Stimulated activated CD4-positive, alpha-beta T cell treated with anti-CD3 and anti-CD28 coated beads, Interleukin-2, amount 100 ng/mL, for 24 hours (primary cell): ENCODE results near the gene COL6A3.

Source experiments
- DNase-seq, 2 donors: peaks; one replicate each; pipeline ENCODE4 v3.0.0-alpha.2; 2020

The COL6A3 gene

DNA sequence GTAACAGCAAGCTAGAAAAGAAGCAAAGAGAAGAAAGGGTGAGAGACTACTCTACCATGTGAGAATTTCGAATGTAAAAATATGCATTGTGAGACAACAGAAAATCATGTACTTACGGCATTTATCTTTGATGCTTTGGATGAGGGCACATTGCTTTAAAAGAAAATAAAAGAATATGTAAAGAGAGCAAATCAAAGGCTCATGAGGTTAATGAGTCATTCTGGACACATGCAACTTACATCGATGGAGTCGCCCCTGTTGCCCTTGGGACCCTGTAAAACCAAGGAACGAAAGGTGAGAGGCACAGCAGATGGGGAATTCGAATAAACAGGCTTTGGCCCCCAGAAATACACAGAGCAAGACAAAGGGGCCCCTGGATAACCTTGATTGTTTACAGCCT is 69.0 kb downstream of the COL6A3 start:
- no peak for DNase-seq

DNA sequence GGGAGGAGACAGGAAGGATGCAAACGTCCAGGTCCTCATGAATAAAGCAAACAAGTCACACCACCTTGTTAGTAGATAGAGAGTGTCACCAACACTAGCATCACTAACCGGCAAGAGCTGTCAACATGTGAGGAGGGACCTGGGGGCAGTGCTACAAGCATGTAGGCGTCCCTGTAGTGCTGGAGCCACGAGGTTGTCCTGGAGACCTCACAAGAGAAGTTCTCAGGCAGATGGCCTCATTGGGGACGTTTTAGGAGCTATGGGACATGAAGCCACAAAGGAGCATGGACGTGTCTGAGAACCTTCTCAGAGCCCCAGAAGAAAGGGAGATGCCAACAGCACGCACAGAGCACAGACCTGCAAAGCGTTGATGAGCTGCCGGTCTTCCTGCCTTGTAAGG is 70.0 kb downstream of the COL6A3 start:
- DNase-seq = no peak

DNA sequence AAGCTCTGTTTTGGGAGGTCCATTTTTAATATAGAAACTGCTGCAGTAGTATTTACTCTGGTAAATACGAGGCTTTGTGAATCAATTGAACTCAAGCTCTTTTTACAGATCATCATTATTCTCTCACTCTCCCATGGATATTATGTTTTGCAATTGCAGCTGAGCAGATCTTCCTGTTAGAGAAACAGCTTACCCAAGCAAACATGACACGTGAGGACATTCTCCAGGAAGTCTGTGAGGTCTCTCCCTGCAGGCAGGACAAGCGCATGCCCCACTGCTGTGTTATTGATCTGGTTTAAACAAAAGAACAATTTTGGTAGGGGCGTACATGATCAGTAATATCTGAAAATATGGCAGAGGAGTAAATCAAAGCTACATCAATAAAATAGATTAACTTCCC is 72.1 kb downstream of the COL6A3 start:
- DNase-seq = no peak

DNA sequence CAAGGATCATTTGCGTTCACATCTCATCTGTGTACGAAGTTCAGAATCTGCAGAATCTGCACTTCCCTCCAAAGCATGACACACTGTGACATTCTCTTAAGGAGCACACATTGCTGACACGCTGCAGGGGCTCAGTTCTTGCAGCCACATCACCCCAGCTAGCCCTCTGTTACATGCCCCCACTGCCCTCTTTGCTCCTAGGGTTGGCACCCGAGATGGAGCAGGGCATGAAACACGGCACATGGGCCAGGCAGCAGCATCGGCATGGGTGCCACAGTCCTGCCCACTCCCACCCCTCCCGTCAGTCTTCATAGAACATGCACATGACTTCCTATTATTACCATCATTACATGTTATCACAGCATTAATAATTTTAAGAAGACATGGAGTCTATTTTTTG is 76.4 kb downstream of the COL6A3 start:
- DNase-seq = no peak

DNA sequence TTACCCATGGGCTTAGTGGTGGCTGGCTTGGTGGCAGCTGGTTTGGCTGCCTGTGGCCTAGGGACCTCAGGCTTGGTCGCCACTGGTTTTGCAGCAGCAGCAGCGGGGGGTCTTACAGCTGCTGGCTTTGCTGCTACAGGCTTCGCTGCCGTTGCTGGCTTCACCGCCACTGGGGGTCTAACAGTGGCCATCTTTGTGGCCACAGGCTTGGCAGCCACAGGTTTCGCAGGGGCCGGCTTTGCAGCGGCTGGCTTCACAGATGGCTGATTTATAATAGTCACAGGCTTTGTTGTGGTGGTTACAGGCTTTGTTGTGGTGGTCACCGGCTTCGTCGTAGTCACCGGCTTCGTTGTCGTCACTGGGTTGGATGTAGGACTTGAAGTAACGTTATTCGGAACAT is 77.8 kb downstream of the COL6A3 start:
- no peak for DNase-seq

DNA sequence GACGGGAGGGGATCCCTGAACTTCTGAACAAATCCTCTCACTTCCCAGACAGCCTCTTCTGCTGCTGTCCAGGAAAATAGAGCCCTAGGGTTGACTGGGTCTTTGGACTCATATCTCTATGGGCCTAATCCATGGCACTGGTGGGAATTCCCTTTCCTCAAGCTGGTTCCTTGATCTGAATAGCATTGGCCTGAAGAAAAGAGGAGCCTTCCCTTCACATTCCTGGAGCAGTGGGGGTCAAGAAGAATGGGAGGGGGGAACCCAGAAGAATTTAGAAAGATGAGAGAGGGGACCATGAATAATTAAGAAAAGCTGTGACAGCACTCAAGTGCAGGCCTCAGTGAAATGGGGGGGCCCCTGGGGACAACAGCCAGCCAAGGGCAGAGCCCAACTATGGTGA is 80.2 kb downstream of the COL6A3 start:
- no peak for DNase-seq

DNA sequence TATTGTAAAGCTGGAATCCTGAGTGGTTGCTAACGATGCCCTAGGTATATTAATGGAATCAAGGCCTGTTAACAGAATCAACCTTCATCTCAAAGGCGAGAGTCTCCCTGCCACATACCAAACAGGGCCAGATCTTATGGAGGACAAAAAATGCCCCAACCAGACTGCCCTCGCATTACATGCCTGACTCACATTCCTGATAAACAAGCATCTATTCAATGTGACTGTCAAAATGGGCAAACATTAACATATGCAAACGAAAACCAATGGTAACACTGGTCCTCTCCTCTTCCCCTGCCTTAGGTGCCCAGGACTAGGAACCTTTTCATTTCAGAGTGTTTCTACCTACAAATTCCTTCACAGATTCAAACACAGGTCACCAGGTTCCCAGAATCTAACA is 83.4 kb downstream of the COL6A3 start:
- no peak for DNase-seq

DNA sequence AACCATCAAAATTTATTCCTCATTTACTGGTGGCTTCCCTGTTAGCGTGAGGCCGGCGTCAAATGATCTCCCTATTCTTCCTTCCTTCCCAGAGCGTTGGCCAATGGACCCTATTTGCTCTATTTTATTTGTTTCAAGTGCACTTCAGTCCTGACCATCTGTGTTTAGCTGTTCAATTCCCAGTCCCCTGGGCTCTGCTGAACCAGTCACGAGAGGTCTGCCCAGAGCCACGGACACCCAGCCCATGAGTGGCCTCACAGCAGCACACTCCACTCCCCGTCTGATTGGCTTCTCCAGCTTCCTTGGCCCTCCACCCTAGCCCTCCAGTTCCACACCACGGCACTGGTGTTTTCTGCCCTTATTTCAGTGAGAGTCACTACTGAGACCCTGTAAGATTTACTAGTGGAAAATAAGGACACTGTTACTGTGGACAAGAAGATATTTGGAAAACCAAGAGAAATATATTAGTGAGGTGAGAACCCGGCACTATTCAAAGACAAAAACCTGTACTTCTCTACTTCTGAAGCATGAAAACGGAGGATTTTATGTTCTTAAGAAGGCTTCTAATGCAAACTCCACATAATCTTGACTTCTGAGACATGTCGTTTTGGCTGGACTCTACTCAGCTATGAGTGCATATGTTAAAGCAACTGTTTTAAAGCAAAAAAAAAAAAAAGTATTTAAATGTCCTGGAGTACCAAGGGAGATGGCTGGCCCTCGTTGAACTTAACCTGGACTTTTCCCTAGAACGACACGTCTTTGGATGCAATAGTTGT is 86.6 kb downstream of the COL6A3 start:
- no peak for DNase-seq

DNA sequence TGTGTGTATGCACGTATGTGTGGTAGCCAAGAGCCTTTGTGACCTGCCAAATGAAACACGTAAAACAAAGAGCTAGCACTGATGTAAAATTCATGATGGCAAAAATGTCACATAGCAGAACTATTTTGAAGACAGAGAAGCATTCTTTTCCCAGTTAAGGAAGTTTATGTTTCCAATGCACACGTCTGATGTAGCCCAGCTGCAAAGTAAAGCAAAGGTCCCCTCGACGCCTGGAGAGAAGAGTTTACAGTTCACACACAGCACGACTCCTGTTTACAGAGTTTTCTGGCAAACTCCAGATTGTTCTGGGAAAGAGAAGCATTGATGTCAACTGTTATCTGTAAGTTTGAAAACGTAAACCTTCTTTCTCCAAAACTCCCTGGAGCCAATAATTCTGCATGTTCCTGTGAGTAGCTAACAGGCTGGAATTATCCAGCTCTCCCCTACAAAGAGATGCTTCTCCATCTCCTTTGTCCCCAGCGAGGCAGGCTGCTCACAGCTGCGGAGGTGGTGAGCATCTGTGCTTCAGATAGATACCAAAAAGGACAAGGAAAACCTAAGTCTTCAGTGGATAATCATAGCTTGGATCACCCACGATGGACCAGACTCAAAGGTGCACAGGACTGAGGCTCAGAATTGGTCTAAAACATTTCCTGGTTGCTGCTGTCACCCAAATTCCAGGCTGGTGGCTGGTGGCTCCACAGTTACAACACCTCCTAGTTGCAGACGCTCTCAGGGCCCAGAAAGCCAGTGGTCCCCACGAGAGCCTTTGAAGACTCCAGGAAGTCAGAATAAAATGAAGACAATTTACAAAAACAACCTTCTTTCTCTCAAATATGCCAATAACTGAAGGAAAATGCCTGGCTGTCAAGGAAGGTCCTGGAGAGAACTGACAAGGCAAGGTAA is 87.4 kb downstream of the COL6A3 start:
- no peak for DNase-seq

DNA sequence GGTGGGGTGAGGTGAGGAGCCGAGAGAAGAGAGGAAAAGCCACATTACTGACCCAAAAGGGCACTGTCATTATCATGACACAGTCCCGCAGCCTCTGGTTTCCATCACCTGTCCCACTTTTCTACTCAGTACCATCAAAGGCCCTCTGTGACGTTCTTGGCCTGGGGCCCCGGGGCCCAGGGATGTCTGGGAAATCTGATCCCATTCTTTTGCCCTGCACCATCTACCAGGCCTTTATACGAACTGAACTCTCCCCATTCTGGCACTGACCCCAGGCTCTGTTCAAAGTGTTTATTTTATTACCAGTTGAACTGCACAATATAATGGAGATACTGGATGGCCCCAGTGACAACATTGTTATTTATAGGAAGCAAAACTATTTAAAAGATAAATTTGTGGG is 89.1 kb downstream of the COL6A3 start:
- no peak for DNase-seq

DNA sequence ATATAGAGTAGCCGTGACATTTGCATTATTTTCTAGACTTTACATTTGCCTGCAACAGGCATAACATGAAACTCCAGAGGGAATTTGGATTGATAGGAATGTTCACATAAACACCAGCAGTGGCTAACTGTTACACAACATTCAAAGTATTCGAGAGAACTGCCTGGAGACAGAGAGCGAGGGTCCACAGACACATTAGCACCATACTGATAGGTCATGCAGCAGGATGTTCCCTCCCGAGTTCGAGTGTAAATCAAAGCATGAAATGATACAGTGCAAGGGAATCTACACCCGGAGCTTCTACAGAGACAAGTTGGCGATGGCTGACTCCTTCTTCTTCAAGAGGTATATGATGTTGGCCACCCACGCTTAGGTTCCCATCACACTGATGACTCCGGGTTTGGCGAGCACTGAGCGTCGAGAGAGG is 89.5 kb downstream of the COL6A3 start:
- DNase-seq = no peak

DNA sequence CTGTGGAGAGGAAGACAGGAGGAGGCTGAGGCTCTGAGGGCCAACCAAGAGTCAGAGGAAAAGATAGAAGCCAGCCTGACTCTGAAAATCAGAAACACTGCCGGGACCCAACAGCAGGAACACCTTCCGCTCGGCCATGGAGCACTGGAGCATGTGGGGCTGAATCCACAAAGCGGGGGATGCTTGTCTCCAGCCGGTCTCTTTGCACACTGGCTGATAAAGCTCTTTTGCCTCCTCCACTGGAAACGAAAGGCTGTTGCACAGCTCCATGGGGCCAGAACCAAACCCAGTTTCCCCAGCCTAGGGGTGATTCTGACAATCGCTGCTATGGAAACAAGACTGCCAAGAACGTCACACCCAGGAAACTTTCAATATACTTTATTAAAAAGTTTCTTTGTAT is 90.3 kb downstream of the COL6A3 start:
- DNase-seq = no peak

DNA sequence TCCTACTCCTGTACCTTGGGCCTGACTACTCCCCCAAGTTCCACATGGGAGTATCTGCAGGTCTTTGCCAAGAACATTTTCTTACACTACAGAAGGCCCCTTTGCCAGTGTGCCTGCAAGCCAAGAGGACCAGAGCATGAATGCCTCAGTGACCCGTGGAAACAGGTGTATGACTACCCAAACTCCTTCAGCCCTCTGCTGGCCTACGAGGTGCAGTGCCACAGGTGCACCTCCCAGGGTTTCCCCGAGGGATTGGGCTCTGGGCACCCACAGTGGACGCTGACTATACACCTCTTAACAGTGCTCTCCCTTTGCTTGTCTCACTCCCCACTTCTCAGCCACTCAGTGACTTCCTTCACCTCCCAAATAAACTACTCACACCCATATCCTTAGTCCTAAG is 91.4 kb downstream of the COL6A3 start:
- peak in 1 of 2 donors; percentile 21 for DNase-seq

DNA sequence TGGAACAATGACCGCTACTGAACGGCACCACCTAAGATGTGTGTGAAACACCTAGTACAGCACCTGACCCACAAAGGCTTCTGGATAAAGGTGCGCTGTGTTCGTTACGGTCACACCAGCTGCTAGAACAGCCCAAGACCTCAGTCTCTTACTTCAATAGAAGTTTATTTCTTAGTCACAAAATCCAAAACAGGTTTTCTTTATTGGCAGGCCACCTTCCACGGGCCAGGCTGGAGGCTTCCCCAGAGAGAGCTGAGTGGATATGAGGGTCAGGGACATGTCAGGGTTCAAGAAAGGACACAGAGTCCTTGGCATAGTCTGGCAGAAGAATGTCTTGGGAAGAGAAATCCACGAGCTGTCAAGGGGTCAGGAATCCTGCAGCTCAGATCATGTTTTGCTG is 92.2 kb downstream of the COL6A3 start:
- DNase-seq = no peak

DNA sequence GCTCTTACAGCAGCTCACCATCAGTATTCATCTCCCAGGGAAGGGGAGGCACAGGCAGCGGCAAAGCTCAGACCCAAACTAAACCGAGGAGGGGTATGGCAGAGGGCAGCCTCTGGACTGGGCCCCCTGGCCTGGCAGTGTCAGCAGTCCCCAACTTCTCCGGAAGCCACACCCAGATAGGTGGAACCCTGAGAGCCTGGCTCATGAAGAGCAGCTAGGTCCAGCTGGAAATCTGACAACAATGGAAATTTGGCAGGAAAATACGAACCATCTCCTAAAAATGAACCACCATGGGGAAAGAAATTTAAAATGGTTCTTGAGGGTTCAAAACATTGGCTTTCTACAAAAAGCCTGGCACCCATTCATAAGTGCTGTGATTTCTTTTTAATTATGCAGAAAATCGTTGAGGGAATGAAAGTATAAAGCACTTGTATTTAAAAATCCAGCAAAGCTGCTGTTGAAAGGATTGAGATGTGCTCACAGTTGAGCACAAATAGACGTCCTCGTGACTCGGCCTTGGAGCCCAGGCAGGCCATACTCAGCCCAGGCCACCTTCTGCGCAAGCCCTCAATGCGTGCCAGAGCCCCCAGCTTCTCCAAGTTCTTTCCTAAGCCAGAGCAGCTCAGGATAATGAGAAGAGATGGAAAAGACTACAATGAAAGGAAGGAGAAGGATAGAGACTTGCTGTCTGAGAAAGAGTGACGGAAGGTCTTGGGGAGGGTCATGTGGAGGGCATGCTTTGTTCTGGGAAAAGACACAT is 93.0 kb downstream of the COL6A3 start:
- DNase-seq = no peak

DNA sequence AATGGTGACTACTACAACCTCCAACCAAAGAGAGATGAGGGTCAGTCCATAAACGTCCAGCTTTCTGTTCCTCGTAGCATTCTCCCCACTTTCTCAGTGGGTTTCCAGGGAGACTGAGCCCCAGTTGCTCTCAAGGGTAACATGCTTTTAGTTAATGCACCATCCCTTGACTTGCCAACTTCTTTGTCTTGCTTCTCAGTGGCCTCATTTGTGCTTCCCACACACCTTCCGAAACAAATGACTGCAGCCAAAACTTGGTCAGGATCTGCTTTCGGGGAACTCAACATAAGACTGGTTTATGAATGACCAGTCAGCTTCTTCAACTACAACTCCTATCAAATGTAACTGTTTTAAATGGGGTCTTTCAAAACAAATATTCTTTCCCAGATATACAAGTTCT is 94.1 kb downstream of the COL6A3 start:
- DNase-seq = no peak

DNA sequence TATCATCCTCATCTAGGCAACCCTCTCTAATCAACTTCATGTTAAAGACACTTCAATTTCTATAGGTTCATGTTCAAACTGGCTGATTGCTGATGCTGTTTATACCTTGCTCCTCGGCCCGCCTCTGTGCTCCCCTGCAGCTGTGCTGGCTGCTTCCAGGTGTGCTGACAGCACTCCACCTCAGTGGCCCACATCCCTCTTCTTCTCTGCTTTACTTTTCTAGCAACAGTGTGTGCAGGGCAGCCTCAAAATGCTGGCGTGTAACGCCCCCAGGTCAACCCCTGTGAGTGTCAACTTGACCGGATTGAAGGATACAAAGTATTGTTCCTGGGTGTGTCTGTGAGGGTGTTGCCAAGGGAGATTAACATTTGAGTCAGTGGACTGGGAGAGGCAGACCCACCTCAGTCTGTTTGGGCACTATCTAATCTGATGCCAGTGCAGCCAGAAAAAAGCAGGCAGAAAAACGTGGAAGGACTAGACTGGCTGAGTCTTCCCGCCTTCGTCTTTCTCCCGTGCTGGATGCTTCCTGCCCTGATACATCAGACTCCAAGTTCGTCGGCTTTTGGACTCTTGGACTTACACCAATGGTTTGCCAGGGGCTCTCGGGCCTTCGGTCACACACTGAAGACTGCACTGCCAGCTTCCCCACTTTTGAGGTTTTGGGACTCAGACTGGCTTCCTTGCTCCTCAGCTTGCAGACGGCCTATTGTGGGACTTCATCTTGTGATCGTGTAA is 94.7 kb downstream of the COL6A3 start:
- no peak for DNase-seq

DNA sequence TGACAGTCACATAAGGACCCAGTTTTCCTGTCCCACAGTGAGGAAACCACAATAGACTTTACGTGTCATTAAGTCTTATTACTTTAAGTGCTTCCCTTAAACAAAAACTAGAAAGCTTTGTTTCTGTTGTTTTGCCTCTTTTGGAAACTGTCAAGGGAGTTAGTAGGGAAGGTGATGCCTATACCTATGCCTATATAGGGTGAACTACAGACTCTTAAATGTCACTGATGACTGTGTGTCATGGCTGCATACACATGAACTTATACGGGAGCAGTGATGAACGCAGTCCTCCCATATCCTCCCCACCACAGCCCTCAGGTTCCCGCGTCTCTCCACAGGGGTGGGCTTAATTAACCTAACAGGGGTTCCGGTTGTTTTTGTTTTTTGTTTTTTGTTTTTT is 97.6 kb downstream of the COL6A3 start:
- no peak for DNase-seq

DNA sequence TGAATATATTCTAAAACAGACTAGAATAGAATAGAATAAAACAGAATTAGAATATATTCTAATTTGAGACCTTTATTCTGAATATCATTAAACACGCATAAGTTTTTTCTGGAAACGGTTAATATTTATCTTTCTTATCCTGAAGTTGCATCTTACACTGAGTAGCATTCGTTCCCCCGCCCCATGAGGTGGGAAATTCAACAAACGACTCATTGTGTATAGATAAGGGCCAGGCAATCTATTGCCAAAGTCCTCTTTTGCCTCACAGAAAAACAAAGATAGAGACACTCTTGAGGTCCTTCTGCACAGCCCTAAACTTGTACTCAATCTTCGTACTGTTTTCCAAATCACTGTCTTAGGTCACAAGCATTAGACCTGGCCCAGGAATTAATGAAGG is 98.1 kb downstream of the COL6A3 start:
- DNase-seq = no peak

DNA sequence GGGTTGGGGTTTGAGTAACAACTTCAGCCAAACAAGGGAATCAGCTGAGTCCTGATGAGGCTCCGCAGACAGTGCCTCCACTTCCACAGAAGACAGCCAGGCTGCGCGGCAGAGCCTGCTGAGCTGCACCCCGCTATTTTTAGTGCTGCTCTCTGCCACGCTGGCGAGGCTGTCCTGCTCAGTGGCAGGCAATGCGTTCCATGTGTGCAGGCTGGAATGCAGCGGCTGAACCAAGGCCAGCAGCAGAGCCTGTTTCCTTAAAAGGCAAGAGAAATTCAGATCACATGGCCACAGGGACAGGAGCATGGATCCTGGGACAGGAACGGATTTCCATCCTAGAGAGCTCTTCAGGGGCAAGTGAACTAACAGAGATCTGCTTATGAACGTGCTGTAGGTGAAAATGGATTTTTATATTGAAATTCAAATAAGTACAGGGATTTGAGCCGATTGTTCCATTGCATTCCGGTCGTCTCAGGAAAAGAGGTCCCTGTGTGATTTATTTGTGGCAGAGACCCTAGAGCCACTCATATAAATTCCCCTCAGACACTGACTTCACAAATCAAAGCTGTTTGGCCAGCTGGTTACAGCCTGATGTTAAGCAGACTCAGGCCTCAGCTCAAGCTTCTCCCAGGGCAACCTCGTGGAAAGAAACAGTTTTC is 98.7 kb downstream of the COL6A3 start:
- no peak for DNase-seq

DNA sequence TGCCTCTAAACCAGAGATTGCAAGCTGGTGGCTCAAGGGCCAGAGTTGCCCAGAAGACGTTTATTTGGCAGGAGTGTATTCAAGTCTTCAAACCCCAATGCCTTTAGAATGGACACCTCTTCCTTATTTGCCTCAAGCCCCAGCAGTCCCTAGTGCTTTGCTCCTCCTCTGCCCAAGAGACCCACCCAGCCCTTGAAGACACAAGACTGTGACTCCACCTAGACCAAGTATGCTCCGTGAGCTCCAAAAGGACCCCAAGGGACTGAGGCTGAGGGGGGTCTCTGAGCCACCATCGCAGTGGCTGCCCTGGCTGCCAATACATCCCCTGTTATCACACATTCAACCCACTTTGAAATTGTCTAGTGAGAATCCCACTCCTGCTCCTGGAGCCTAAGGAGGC is 99.3 kb downstream of the COL6A3 start:
- DNase-seq = no peak

DNA sequence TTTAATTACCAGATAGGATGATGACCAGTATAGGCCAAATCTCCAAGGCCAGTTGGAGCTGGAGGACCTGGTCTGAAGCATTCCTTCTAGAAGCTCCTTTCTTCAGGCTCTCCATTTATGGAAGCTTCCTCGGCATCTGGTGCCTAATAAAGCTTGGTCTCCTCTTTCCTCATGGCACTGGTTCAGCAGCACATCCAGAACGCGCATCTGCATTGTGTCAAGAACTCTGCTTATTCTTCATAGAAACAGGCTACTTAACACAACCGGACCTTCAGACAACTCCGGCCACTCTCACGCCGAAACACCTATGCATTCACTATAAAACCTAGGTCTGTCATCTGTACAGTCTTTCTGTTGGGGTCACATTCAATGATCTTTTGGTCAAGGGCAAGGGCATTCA is 99.8 kb downstream of the COL6A3 start:
- DNase-seq = no peak
